Left forelimb (tissue), 1 donor: ENCODE data around the gene IGSF21.

Experiments used
- DNase-seq: peaks from one replicate; pipeline ENCODE4 v3.0.0-alpha.2; 2018; ENCODE audit warnings: low spot score

The IGSF21 gene

DNA sequence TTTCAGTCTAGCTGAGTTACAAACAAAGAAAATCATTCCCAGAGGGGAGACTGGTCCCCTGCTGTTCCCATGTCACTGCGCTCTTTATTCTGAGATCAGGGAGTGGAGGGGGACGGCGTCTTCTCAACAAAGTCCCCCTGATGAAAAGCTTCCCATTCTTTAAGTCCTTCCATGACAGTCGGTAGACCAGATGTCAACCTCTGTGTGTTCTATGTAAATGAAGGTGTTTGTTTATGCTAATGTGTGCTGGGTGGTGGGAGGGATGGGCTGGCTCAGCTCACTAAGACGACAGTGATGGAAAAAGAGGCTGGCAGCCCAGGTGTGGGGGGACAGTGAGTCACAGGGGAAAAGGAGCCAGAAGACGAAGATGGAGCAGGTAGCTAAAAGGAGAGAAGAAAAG lies 225.0 kb downstream of the IGSF21 start:
- no peak for DNase-seq

DNA sequence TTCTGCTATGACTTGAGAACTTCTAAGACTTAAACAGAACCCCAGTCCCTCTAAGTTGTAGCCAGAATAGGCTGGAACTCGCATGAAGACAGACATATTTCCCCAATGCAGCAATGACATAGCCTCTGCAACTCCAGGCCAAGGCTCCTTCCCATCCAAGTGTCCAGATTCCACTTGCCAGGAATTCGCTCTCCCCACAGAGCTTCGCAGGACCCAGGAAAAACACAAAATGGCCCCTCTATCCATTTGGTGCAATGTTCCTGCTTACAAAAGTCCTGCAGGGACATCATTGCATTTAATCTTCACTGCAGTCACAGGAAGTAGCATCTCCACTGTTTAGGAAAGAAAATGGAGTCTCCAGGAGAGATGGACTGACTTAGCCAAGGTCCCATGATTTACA lies 225.6 kb downstream of the IGSF21 start:
- no peak for DNase-seq

DNA sequence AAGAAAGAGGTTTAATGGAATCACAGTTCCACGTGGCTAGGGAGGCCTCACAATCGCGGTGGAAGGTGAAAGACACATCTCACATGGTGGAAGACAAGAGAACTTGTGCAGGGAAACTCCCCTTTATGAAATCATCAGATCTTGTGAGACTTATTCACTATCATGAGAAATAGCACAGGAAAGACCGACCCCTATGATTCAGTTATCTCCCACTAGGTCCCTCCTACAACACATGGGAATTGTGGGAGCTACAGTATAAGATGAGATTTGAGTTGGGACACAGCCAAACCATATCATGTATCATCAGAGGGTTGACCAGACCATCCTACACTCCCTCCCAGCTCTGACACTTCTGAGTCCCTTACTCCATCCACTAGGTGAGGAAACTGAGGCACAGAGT lies 229.2 kb downstream of the IGSF21 start:
- no peak for DNase-seq

DNA sequence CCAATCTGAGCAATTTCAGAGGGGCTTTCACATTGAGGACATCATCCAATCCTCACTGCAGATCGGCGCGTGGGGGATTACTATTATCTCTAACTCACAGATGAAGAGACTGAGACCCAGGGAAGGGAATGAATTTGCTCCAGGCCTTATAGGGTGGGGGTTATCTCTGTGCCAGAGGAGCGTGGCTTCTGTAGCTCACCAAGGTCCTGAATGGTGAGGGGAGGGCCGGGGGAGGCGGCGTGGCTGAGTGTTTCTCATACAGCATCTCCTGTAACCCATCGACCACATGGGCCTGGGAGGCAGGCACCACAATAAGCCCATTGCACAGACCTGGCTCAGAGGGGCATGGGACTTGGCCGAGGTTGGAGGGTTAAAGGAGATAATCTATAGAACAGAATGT lies 230.2 kb downstream of the IGSF21 start:
- DNase-seq = no peak

DNA sequence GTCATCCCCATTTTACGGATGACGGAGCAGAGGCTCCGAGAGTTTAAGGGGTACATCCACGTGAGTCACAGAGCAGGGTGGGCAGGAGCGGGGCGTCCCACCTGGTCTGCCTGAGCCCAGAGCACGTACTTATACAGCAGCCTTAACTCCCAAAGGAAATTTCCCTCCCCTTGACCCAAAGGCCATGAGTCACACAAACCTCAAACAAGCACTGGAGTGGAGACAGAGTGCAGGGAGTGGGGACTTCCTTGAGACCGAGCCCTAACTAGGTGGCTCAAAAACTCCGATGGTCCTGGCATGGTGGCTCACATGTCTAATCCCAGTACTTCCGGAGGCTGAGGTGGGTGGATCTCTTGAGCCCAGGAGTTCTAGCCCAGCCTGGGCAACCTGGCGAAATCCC lies 231.6 kb downstream of the IGSF21 start:
- DNase-seq = no peak

DNA sequence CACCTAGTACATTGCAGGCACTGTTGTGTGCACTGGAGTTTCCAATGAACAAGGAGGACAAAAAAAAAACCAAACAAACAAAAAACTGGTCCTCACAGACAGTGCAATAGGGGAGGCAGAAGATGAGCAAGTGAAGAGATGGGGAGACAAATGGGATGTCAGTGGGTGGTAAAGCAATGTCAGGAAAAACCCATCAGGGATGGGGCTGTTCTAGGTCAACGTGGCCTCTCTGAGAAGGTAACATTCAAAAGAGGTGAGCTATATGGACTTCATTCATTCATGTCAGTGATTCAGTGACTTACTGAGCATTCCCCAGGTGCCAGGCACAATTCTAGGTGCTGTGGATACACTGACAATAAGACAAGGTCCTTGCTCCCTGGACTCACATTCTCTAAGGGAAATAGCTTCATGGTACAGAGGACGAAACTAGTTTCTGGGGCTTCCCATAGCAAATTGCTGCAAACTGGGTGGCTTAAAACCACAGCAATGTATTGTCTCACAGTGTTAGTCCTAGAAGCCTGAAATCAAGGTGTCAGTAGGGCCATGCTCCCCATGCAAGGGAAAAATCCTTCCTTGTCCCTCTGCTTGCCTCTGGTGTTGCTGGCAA lies 232.7 kb downstream of the IGSF21 start:
- DNase-seq = no peak

DNA sequence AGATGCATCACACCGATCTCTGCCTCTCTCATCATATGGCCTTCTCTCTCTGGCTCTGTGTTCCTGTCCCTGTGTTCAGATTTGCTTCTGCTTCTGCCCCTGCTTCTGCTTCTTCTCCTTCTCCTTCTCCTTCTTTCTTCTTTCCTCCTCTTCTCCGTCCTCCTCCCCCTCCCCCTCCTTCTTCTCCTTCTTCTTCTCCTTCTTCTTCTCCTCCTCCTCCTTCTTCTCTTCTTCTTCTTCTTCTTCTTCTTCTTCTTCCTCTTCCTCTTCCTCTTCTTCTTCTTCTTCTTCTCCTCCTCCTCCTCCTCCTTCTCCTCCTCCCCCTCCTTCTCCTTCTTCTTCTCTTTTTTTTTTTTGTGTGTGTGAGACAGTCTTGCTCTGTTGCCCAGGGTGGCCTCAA lies 233.2 kb downstream of the IGSF21 start:
- no peak for DNase-seq

DNA sequence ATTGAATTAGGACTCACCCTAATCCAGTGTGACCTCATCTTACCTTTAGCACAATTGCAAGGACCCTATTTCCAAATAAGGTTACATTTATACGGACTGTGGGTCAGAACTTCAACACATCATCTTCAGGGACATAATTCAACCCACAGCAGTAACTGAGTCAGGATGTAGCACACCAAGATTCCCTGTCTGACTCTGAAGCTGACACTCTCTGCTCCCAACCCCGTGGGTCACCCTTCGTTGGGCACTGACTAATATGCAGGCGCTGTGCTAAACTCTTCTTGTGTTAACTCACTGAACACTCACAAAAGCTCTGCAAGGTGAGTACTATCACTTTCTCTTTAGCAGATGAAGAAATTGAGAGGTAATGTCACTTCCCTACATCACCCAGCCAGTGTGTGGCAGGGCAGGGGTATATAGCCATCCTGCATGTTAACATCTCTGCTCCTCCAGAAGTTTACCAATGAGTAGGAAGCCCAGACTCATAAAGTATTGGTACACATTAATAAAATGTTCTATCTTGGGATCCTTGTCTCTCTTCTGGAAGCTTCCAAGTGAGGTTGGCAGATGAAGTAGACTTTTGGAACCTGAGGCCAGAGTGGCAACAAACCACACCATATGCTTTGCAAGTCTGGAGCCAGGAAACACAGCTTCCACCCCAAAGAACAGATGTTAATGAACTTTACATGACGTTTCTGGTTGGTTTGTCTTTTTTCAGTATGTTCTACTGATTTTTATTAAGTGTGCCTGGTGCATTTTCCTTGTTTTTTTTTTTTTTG lies 233.9 kb downstream of the IGSF21 start:
- DNase-seq = no peak

DNA sequence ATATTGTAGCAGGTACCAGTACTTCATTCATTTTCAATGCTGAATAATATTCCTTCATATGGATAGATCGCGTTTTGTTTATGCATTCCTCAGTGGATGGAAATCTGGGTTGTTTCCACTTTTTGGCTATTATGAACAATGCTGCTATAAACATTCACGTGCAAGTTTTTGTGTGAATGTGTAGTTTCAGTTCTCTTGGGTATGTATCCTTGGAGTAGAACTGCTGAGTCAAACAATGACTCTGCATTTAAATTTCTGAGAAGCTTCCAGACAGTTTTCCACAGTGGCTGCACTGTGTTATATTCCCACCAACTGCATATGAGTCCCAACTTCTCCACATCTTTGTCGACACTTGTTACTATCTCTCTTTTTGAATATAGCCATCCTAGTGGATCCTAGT lies 235.1 kb downstream of the IGSF21 start:
- no peak for DNase-seq

DNA sequence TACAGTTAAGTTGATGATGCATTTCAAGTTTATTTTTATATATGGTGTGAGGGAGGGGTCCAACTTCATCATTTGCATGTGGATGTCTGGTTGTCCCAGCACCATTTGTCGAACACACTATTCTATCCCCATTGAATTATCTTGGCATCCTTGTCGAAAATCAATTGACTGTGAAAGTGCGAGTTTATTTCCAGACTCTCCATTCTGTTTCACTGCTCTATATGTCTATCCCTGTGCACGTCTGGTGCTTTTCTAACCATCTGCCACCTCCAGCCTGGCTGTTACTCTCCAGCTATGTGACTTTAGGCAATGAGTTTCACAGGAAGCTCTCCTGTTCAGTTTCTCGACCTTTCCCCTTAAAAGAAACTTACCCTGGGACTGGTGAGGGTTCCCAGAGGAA lies 236.0 kb downstream of the IGSF21 start:
- no peak for DNase-seq

DNA sequence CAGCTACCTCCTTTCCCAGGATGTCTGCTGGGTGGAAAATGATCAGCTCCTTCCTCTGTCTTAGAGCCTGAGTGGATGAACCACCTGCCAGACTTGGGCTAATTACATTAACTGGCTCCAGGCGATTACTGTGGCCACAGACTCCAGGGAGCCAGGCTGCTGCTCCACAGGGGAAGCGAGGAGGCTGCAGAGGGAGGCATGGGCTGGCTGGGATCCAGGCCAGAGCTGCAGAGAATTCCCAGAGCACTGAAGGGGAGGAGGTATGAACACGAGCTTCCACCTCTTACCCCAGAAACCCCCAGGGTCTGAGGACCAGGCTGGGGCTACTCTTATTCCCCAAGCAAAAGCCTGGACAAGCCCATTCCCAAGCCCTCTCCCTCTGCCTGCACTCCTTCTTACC lies 237.2 kb downstream of the IGSF21 start:
- no peak for DNase-seq

DNA sequence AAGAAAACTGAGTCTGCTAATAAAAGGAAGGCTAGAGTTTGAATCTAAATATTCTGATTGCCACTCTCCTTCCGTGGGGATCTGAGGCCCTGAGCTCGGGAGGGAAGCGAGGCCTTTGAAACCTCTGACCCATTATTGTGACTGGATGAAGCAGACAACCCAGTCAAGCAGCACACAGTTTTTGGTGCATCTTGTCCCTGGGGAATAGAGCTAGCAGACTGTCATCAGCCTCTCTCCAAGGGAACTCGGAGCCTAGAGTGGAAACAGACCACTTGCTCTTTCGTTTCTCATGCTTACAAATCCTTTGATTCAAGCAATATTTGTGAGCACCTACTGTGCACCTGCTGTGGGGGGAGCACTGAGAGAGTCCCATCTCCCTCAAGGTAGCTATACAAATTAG lies 240.0 kb downstream of the IGSF21 start:
- no peak for DNase-seq

DNA sequence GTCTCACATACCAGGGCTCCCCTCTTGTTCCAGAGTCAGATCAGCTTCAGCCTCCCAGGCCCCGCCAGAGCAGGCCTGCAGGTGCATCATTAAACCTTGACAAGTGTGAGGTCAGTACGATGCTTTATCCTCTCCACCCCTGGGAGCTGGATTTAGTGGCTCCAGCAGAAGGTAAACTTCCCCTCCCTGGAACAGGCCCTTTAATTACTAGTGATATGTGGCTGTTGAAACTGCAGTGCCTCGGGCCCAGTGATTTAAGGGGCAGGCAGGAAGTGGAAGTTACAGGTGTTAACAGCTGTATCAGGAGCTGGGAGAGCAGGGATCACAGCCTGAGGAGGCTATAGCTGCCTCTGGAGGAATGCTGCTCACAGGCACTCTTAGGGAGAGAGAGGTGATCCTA lies 240.8 kb downstream of the IGSF21 start:
- DNase-seq = no peak

DNA sequence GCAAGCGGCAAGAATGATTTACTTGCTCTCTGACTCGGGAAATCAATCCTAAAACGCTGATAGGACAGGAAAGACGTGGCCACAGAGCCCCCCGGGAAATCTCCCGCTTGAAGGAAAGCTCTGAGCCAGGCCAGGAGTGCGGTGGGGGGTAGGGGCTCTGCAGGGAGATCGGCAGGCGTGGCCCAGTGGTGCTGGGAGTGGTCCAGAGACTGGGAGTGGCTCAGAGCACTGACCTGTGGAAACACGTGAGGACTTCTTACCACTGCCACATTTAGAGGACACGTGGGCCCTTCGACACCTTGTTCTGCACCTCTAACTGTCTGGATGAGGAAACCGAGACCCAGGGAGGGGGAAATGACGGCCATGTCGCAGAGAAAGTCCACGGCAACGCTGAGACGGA lies 243.1 kb downstream of the IGSF21 start:
- no peak for DNase-seq

DNA sequence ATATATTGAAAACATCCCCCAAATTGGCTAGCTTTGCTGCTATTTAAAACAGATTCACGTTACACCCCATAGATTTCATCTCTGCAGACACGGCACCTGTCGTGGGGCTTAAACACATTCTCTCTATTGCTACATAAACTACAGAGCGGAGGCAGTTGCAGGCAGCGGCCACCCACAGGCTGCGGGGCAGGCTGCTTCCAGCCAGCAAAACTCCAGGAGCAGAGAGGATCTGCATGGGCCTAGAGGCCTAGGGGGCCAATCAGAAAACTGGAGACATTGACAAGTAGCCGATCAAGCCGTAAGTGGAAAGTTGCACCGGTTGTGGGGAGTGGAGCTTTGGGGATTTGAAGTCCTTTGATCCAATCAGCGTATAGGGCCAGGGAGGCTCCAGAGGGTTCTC lies 244.1 kb downstream of the IGSF21 start:
- no peak for DNase-seq

DNA sequence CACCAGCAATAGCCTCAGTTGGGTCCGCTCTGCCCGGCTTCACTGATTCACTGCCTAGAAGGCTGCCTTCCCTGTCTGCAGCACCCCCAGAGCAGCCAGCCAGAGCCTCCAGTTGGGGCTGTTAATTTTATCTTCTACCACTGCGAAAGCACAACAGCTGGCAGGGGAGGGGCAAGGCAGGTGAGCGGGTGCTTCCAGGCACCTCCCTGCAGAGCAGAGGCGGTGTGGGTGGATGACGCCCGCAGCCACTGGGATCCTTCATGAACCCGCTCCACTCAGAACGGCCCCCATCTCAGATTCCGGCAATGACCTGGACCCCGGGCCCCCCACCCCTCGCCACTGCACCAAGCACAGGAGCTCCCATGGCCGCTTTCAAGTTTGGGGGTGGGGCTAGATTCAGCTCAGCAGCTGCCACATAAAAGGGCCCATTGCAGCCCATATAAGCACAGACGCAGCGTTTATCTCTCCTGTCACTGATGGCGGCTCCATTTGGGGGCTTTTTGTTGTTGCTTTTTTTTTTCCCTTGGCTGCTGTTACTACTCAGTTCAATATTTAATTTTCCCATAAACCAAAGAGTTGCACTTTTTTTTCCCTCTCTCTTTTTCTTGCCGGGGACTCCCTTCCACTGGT lies 245.2 kb downstream of the IGSF21 start:
- DNase-seq = no peak

DNA sequence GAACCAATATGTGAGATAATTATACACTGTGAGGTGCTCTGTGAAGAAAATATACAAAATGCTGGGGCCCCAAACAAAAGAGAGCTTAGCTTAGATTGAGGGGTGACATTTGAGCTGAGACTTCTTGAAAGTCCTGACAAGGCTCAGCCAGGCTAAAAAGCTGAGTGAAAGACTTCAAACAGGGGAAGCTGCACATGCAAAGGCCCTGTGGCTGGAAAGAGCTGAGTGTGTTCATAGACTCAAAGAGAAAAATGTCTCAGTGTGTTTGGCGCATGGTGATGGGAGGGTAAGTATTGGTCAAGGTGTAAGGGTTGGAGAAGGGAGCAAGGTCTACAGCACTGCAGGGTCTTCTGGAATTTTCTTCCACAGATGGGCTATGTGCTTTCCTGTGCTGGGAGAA lies 245.9 kb downstream of the IGSF21 start:
- no peak for DNase-seq

DNA sequence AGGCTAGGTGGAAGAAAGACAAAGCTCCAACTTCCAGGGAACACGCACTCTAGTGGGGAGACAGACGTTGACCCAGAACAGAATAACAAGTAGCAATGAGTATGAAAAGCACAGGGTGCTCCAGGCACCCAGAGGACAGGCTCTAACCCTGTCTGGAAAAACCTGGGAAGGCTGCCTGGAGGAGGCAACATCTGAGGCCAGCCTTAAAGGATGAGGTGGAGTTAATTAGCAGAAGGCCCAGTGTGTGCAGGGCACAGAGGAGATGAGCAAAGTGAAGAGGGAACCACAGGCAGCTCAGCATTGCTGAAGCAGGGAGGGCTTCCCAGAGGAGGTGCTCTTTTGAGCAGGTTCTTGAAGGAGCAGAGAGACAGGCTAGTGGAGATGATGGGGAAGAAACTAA lies 246.4 kb downstream of the IGSF21 start:
- no peak for DNase-seq

DNA sequence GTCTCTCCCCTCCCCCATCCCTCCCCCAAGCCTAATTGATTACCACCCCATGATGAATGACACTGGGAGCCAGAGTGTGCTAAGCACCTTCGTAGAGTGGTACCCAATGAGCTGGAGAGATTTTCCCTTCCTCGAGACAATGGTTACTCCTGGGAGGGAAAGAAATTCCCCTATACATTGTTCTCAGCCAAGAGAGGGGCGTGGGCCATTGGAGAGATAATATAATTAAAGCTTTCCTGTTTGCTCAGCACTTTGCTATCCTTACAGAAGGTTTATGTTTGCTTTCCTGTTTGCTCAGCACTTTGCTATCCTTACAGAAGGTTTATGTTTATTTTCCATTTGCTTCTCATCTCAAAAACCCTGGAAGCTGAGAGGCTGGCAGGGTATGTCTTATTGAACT lies 247.0 kb downstream of the IGSF21 start:
- DNase-seq = no peak

DNA sequence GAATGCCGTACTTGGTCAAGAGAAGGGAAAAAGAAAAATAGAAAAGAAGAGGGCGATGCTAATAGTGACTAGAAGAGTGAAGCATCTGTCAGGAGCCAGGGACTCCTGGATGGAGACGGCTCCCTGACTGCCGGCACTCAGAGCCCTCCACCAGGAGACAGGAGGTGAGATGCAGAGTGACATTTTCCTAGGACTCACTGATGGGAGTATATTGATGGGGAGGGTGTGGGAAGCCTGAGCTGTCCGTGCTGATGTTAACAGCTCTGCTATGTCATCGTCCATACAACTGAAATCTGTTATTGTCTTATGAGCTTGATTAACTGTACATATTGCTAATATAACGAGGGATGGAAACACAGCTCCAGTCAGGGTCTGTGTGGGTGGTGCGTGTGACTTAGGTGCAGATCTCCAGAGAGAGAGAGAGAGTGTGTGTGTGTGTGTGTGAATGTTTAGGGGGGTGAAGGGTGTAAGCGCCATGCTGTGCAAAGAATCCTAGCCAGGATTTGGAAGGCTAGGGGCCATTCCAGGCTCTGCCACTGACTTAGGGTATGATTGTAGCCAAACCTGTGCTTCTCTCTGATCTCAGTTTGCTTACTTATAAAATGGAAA lies 250.1 kb downstream of the IGSF21 start:
- no peak for DNase-seq

DNA sequence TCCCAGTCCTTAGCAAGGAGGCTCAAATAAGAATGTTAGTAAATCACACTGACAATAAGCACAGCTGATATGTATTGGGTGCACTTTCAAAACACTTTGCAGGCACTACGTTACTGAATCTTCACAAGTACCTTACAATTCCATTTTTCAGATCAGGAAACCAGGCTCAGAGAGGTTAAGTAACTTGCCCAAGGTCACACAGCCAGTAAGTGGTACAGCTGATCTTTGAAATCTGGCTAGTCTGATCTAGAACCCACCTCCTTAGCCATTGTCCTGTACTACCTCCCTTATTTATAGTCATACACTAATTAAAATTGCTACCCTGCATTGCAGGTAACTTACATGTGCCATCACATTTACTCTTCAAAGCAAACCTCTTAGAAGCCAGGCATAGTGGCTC lies 251.0 kb downstream of the IGSF21 start:
- DNase-seq = no peak

DNA sequence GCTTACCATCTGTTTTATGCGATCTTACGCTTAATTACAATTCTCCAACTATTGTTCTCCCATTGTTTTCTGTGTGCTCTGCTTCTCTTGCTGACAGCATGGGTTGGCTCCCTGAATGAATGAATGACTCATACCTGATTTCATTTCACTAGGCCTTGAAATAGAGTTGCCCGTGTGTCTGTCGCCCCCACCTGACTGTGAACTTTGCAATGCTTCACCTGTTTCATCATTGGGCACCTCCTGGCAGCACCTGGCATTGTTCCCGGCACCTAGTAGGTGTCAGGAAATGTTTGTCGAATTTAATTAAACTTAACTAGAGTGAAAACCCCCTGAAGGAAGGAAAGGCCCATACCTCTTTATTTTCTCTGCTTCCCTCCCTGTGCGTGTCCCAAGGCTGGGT lies 252.7 kb downstream of the IGSF21 start:
- no peak for DNase-seq

DNA sequence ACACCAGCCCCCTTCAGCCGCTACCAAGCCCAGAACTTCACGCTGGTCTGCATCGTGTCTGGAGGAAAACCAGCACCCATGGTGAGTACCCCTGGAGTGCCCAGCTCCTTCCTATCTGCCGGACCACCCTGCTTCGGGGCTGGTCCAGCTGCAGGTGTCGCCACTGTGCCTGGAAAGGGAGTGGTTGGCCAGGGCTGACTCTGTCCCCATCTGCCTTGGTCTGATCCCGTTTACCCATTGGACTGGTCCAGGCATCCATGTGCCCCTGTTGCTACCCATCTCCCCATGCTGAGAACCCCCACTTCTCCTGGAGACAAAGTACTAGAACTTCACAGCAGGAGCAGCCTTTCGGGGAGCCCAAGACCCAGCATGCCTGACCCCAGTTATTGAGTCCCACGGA lies 254.6 kb downstream of the IGSF21 start:
- DNase-seq = no peak
